GM20431 (cell line): Measurements from ENCODE around the gene HIP1R.

ENCODE experiments used
- in situ Hi-C: fragments of 300-500 bp; cut with MseI, MboI; formaldehyde crosslinking; loops from one replicate; pipeline ENCODE4 v1.15.0; 2020; ENCODE audit warnings: low sequenced_read_pairs; ENCODE audit not compliant: unreplicated experiment

Gene HIP1R

DNA sequence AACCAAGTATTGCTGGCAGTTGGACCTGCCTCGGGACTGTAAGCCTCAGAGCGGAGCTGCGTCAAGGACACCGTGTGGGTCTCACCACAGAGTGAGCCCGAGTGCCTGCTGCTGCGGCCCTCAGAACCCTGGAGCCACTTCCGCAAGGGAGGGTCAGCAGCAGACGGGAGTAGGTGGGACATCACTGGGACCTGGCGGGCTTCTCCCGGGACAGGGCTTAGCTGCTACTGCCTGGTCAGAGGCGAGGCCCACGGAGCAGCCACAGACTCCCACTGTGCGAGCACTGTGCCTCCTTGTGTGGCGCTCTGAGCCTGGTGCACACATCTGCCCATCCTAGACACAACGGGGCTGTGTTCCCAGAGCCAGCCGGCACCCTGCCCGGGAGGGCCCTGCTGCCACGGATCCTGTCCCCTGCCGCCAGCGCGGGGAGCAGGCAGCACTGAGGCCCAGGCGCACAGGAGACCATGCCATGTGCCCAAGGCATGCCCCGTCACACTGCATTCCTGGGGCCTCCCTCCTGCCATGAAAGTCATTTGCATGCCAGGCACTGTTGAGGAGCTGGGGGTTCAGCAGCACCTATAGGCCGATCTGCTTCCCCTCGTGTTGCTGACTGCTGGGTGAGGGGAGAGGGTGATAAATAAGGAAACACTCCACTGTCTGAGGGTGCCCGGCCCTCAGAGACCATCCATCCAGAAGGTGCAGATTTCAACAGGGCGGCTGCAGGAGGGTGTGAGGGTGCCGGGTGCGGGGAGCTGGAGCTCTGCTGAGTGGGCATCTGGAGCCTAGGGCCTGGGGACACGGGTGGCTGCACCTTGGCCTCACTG lies 10.0 kb downstream of the HIP1R start:
- in situ Hi-C loops: no loop called here

DNA sequence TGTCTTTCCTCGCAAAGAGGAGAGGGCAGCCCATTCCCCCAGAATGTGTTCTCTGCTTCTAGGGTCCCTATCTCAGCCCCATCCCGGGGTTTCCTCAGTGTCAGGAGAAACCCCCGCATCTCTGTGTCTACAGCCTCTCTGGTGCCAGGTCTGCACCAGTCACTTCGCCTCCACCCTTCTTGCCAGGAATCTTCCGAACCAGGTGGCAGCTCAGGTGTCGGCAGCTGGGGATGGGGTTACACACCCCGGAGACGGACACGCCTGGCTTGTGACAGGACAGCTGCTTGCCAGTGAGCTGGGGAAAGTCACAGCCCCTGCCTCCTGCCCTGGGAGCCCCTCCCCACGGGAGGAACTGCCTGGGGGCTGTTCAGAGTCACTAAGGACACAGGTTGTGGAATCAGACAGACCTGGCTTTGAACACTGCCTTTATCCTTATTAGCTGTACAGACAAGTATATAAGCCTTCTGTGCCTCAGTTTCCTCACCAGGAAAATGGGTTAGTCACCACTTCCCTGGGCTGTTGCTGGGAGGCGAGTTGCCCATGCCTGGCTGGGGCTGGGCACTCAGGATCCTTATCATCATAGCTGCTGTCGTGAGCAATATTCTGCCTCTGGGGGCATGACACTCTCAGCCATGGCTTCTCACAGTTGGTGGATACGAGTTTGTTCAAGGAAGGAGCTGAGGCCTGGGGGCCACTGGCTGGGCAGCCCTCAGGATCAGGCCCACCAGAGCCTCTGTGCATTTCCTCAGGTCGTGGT lies 10.8 kb downstream of the HIP1R start:
- in situ Hi-C loops: no loop called here

DNA sequence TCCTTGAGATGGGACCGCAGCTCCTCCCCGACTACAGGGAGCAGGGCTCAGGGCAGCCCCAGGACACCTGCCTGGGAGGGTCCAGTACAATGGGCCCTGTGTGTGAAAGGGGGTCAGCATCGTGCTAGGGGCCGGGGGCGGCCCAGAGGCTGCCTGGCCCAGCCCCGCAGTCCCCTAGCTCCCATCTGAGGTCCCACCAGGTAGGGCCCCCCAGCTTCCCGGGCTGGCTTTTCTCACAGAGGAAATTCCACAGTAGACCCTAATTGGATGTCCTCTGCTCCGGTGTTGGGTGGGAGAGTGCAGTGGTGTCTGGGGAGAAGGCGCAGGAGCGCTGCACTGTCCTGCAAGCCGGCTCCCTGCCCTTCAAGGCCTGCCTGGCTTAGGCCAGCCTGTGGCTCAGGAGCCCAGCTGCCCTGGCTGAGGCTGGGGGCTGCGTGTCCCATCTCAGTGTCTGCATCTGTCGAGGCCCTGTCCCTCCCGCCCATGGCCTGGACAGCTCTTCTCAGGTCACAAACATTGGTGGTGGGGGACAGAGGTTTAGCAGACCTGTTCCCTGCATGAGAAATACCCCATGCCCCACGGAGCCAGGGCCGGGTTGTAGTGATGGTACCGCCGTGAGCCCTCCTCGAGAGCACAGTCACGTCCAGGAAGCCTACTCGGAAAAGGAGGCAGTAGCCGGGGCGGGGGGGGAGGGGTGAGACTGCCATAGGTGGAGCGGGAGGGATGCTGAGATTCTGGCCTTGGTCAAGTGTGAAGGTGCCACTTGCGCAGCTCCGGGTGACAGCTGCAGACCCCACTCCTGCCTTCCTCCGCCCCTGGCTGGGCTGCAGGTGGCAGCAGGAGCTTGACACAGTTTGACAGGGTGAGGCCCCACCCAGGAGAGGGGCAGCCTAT lies 11.6 kb downstream of the HIP1R start:
- in situ Hi-C loops: no loop called here

DNA sequence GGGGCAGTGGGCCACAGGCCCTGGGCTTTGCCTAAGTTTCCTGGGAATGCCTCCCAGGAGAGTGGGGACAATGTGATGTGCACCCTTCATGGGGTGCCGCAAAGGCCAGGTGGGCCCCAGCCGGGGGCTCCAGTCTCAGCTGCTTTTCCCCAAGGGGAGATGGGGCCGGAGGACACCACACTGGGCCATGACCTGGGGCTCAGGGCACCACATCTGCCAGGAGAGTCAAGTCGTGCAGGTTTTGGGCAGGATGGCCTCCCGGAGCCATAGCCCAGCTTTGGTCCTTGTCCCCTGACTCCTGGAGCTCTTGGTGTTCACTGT lies 12.2 kb downstream of the HIP1R start:
- in situ Hi-C loops: no loop called here

DNA sequence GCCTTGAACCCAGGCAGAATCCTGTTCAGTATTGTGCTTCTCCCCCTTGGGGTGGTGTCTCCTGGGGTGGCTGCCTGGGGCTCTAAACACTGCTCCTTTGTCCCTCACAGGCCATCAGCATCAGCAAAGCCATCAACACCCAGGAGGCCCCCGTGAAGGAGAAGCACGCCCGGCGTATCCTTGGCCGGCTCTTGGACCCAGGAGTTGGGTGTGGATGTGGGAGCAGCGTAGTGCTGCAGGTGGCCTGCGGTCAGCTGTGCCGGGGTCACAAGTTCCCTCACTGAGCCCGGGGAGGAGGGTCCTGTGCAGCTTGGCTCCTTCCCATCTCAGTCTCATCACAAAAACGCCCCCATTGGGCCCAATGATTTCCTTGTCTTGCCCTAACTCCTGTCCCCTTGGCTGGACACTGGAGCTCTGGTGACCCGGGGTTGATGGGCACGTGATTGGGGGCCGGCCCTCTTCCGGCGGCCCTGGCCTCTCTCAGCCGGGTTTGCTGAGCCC lies 12.7 kb downstream of the HIP1R start:
- in situ Hi-C loops: no loop called here

DNA sequence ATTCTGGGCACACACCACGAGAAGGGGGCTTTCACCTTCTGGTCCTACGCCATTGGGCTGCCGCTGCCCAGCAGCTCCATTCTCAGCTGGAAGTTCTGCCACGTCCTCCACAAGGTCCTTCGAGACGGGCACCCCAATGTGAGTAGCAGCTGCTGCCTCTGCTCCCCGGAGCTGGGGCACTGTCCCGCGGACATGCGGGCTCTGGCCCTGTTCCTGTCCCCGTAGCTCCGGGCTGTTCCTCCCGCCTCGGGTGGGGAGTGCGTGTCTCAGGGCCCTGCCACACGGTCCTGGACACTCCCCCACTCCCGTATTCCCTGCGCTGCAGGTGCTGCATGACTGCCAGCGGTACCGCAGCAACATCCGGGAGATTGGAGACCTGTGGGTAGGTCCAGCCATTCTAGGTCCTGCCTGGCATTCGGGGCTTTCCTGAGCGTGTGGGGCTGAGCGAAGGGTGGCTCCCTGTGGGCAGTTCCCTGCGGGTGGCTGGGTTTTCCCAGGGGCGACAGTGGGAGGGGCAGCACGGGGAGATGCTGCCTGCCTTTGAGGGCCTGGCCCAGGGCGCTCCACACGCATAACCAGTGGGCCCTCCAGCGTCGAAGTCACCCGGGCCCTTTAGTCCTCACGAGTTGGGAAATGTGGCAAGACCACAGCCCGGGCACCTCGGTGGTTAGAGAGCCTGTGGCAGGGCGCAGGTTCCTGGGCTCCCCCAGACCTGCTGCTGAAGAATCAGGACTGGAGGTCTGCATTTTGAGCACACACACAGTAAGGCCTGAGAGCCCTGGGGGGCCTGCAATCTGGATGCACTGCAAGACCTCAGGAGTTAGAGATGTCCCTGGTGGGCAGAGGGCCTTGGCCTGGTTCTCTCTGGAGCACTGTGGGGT lies 13.5 kb downstream of the HIP1R start:
- in situ Hi-C loops: no loop called here

DNA sequence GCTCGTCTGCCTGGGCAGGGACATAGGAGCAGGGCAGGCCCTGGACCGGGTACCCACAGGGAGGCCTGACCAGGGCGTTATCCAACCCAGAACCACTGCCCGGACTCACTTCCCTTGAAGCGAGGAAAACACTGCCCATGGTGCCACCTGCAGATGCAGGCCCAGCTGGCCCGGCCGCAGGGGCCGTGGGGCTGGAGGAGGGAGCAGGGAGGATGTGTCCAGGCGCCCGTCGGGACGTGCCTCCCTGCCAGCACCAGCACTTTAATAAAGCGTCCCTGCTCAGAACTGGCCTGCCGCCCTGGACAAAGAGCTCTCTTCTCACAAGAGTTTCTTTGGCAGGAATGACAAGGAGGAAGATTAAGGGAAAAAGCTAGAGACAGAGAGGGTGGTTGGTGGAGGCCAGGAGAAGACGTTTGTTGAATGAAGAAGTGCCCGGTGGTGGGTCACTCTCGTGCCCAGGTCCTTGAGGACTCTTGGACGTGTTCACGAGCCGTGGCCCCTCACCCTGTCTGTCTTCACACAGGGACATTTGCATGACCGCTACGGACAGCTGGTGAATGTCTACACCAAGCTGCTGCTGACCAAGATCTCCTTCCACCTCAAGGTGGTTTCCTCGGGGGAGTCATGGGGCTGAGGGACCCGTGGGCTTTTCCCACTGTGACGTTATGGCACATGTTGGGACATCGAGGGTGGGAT lies 14.2 kb downstream of the HIP1R start:
- in situ Hi-C loops: no loop called here

DNA sequence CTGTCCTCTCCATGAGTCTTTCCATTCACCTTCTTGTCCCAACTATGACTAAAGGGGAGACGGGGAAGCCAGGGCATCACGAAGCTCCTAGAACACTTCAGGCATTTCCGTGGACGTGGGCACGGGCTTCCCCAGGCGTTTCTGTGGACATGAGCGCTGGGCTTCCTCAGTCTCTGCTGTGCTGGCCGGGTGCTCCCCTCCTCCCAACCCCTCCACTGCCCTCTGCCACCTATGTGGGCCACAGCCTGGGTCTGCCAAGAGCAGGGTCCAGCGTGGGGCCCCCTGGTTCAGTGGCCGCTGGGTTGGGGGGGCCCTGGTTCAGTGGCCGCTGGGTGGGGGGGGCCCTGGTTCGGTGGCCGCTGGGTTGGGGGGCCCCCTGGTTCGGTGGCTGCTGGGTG lies 14.8 kb downstream of the HIP1R start:
- in situ Hi-C loops: no loop called here

DNA sequence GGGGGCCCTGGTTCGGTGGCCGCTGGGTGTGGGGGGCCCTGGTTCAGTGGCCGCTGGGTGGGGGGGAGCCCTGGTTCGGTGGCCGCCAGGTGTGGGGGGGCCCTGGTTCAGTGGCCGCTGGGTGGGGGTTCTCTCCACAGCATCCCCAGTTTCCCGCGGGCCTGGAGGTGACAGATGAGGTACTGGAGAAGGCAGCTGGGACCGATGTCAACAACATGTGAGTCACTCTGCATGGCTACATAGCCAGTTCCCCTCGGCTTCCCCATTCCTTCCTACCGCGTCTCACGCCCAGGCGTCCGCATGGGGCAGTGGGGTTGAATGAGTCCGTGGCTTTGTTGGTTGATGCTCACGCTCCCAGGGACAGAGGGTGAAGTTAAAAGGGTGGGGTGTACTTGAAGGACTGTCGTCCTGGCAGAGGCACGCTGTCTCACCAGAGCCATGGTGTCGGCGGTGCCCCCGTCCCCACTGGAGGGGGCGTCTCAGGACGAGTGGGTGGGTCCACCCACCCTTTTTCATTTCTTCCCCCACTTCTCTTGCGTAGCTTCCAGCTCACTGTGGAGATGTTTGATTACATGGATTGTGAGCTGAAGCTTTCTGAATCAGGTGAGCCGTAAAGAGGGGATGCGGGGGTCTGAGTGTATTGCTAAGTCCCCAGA lies 15.6 kb downstream of the HIP1R start:
- in situ Hi-C loops: no loop called here

DNA sequence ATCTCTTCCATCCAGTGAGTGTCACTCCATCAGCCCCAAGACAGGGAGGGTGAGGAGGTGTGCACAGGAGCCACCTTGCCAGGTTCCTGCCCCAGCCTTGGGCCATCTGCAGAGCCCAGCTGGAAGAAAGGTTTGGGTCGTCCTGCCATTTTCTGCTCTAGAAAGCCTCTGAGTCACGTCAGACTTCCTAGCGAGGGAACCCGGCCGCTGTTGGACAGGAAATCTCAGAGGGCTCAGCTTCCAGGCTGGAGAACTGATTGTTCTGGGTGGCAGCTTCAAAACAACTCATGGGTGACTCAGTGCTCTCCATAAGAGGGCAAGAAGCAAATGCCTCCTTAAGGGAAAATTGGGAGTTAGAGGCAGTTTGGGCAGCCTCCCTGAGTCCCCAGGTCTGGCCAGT lies 16.6 kb downstream of the HIP1R start:
- in situ Hi-C loops: no loop called here

DNA sequence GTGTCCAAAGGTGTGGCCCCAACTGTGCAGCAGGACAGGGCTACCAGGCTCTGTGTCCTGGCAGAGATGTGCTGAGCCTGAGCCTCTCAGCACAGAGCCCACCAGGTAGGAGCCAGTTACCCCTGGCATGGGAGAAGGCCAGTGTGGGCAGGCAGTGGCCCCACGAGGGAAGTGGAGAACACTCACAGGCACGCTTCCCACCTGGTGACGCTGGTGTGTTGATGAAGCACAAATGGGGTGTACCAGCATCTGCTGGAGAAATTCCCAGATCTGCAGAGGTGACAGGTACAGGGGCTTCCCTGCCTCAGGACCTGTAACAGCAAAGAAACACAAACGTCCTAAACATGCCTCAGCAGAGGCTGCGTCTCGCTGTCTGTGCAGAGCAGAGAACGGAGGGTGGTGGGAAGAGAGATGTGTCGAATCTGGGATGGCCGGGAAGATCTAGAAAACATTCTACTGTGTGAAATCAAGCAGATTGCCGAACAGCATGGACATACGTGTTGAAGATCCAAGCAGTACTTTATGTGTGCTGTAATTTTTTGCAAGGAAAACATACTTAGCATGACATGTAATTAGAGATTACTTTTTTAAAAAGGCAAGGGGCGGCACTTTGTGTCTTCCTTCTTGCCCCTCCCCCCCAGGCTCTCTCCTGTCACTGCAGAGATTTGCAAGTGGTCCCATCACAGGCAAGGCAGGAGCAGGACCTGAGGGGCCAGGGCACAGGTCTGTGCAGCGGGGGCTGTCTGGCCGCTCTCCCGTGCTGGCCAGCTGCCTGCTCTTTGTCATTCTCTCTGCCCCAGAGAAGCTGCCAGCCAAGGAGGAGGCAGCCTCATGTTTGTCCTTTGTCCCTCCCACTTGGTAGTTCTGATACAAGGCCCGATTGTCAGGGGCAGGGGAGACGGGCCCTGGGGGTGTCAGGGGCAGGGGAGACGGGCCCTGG lies 17.3 kb downstream of the HIP1R start:
- in situ Hi-C loops: no loop called here

DNA sequence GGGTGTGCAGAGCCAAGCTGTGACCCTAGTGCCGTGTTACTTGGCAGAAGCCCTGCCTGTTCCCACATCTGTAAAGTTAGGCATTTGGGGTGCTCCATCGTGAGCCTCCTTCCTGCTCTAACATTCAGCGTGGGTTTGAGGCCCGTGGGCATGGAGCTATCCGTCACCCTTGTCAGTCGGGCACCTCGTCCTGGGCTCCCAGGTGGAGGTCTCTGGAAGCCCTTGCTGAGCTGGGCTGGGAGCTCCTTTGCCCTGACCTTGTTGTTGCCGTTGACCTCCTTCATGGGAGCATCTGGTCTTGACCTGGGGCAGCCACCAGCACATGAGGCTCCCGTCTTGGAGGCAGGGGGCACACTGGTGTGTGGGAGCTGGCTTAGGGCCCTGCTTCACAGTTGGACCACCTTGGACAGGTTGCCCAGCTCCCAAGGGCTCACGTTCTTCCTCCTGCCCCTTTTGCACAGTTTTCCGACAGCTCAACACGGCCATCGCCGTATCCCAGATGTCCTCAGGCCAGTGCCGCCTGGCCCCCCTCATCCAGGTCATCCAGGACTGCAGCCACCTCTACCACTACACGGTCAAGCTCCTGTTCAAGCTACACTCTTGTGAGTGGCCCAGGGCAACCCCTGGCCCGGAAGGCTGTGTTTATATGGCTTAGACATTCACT lies 18.5 kb downstream of the HIP1R start:
- in situ Hi-C loops: no loop called here

DNA sequence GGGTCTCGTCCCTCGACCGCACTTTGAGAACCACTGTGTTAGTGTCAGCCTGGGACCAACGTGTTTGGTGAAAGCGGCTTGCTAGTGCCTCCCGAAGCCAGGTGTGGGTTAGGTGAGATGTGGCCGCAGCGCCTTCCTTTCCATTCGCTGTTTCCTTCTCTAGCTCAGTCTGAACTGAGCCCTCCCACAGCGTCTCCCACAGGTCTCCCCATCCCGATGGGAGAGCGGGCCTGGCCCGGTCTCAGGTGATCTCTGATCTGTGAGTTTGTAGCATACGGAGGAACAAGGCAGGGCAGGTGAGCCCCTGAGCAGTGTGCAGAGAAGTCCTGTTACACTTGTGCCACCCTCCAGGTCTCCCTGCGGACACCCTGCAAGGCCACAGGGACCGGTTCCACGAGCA lies 19.3 kb downstream of the HIP1R start:
- in situ Hi-C loops: no loop called here

DNA sequence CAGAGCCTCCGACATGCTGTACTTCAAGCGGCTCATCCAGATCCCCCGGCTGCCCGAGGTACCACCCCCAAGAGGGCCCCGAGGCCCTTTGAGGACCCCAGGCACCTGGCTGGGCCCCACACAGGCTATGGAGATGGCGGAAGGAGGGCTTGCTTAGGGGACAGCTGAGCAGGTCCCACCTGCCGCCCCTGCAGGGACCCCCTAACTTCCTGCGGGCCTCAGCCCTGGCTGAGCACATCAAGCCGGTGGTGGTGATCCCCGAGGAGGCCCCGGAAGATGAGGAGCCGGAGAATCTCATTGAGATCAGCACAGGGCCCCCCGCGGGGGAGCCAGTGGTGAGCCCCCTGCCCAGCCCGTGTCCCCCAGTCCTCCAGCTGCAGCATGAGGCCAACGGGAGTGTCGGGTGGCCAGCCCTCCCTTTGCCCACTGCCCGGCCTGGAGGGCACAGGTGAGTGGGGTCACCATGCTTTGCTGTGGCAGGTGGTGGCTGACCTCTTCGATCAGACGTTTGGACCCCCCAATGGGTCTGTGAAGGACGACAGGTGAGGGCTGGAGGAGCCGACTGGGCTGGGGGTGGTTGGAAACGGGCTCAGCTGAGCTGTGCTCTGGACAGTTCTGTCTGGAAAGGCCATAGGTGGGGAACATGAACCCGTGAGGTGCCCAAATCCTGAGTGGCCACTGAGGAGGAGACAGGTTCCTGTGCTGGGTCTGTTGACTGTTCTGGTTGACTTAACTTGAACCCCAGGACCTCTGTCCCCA lies 20.0 kb downstream of the HIP1R start:
- in situ Hi-C loops: loop anchor here (5.0 kb wide), 1 partner anchor 97 kb away; no protein-coding TSS in a partner anchor

DNA sequence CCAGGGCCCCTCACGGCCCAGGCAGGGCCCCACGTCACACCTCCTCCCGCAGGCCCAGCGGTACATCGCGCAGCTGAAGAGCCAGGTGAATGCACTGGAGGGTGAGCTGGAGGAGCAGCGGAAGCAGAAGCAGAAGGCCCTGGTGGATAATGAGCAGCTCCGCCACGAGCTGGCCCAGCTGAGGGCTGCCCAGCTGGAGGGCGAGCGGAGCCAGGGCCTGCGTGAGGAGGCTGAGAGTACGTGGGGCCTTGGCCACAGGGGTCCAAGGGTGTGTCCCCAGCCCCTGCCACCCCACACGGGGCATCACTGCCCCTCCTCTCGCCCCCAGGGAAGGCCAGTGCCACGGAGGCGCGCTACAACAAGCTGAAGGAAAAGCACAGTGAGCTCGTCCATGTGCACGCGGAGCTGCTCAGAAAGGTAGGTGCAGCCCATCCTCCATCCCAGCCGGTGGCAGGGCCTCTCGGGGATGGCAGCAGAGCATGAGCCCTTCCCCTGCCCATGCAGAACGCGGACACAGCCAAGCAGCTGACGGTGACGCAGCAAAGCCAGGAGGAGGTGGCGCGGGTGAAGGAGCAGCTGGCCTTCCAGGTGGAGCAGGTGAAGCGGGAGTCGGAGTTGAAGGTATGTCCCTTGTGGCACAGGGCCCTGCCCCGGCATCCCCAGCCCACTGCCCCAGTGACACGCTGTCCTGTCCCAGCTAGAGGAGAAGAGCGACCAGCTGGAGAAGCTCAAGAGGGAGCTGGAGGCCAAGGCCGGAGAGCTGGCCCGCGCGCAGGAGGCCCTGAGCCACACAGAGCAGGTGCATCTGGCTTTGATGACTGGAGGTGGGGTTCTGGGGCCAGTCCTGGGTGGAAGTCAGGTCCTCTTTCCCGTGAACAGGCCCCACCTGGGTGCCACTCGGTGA lies 20.9 kb downstream of the HIP1R start:
- in situ Hi-C loops: loop anchor here (5.0 kb wide), 1 partner anchor 96 kb away; no protein-coding TSS in a partner anchor
